CD4-positive, alpha-beta memory T cell (primary cell): ENCODE measurements around the gene HIRA. TPM values are rescaled to one million over a fixed set of nuclear protein-coding genes. Genes with fewer than 3 reads are reported as not detected.
"Not testable (repeated sequence)": the region's sequence is repeated elsewhere in the genome, so short reads cannot be mapped to it uniquely, and the experiment has no call there.

Experiments
- CTCF ChIA-PET: fragments of 350-600 bp; sonication (Branson Sonifier 250); formaldehyde crosslinking; loops from one replicate; lab custom pipeline; 2021; ENCODE audit warnings: inconsistent platforms; ENCODE audit not compliant: partially characterized antibody; lab: Charles Lee
- POLR2A ChIA-PET: fragments of 350-600 bp; sonication (Branson Sonifier 250); formaldehyde crosslinking; loops from one replicate; lab custom pipeline; 2021; ENCODE audit not compliant: partially characterized antibody; lab: Charles Lee
- DNase-seq, 5 donors: peaks; one replicate each; pipeline versions ENCODE4 v3.0.0 to v3.0.0-alpha.2; 2020 to 2022; ENCODE audit warnings: mixed read lengths in 1 of 5
- H3K27ac ChIP-seq: one replicate; pipeline ENCODE4 v1.7.0; 2013; ENCODE audit warnings: low read depth, low read length
- H3K27me3 ChIP-seq: 2 replicates; pipeline ENCODE4 v1.7.0; 2013; ENCODE audit warnings: mild to moderate bottlenecking, low read length, moderate library complexity; ENCODE audit not compliant: insufficient read depth
- H3K36me3 ChIP-seq: 2 replicates; pipeline ENCODE4 v1.7.0; 2013; ENCODE audit warnings: mild to moderate bottlenecking, low read length, moderate library complexity; ENCODE audit not compliant: insufficient read depth
- H3K4me1 ChIP-seq: 2 replicates; pipeline ENCODE4 v1.7.0; 2013; ENCODE audit warnings: mild to moderate bottlenecking, low read length, moderate library complexity; ENCODE audit not compliant: insufficient read depth
- H3K4me3 ChIP-seq, 2 donors: one replicate each; pipeline ENCODE4 v1.7.0; 2013; ENCODE audit warnings: low read length in 2 of 2, mild to moderate bottlenecking in 1 of 2
- H3K9me3 ChIP-seq, 2 donors: one replicate each; pipeline ENCODE4 v1.7.0; 2013; ENCODE audit warnings: low read length in 2 of 2, control low read depth in 1 of 2; ENCODE audit not compliant: control insufficient read depth in 1 of 2
- H3K27ac Mint-ChIP-seq, 7 donors: one replicate each; pipeline ENCODE4 v1.8.0; 2020 to 2021; ENCODE audit warnings: mixed read lengths in 7 of 7, mild to moderate bottlenecking in 6 of 7, inconsistent platforms in 3 of 7, moderate library complexity in 3 of 7
- H3K27me3 Mint-ChIP-seq, 2 donors: one replicate each; pipeline ENCODE4 v1.8.0; 2020 to 2021; ENCODE audit warnings: mixed read lengths in 2 of 2
- H3K36me3 Mint-ChIP-seq, 2 donors: one replicate each; pipeline ENCODE4 v1.8.0; 2020 to 2021; ENCODE audit warnings: mixed read lengths in 2 of 2, inconsistent platforms in 1 of 2, mild to moderate bottlenecking in 1 of 2
- H3K4me1 Mint-ChIP-seq, 4 donors: one replicate each; pipeline ENCODE4 v1.8.0; 2020 to 2021; ENCODE audit warnings: mixed read lengths in 4 of 4, mild to moderate bottlenecking in 1 of 4
- H3K4me3 Mint-ChIP-seq, 8 donors: one replicate each; pipeline ENCODE4 v1.8.0; 2020 to 2021; ENCODE audit warnings: mixed read lengths in 8 of 8, mild to moderate bottlenecking in 7 of 8, moderate library complexity in 6 of 8, inconsistent platforms in 3 of 8
- H3K9me3 Mint-ChIP-seq, 8 donors: one replicate each; pipeline ENCODE4 v1.8.0; 2020 to 2021; ENCODE audit warnings: mixed read lengths in 8 of 8, mild to moderate bottlenecking in 5 of 8, inconsistent platforms in 3 of 8, moderate library complexity in 1 of 8
- intact Hi-C: fragments of 100-400 bp; cut with micrococcal nuclease; formaldehyde crosslinking; loops from one replicate; pipeline ENCODE4 v1.15.1; 2023
- polyA plus RNA-seq, 2 donors: library from polyadenylated mRNA; unstranded; fragments of 300-500 nt; fragmentation: Illumina TruSeq; gene quantifications; one replicate each; pipeline ENCODE4 v1.2.3, GENCODE V29; 2021
- total RNA-seq, 2 experiments: library from RNA; stranded (reverse); gene quantifications; one replicate each; pipeline ENCODE4 v1.2.3, GENCODE V29; 2021

The HIRA gene
- total and polyA plus RNA-seq, 4 experiments from 2014 or later = 1.4 to 30.8 (median 17.6) TPM

GRCh38 chr22:19367763-19368367 is 63.7 kb downstream of the HIRA start:
- no peaks in the 10 kb centered on the region for H3K9me3 Mint-ChIP-seq
- no peak for DNase-seq
- H3K4me1 Mint-ChIP-seq = peaks cover 0 to 2% (median 0%) of the 10 kb centered on the region in 4 donors
- ChIA-PET POLR2A (no interaction called here), CTCF (no interaction called here)
- Histone ChIP-seq H3K4me1 (no peaks in the 10 kb centered on the region), H3K27me3 (no peaks in the 10 kb centered on the region), H3K36me3 (peaks cover 19% of the 10 kb centered on the region), H3K27ac (no peak overlapping the region), H3K9me3 (no peaks in the 10 kb centered on the region), H3K4me3 (no peak overlapping the region)
- intact Hi-C loops = no loop called here
- peaks cover 28 to 60% of the 10 kb centered on the region in 2 donors for H3K36me3 Mint-ChIP-seq
- peak overlapping the region in 3 of 7 donors; percentile 3 to 41 (median 16) for H3K27ac Mint-ChIP-seq
- no peak overlapping the region for H3K4me3 Mint-ChIP-seq
- H3K27me3 Mint-ChIP-seq = no peaks in the 10 kb centered on the region

- H3K4me3 ChIP-seq, H3K27ac ChIP-seq, H3K9me3 Mint-ChIP-seq, H3K4me1 ChIP-seq, CTCF ChIA-PET, H3K27me3 Mint-ChIP-seq, intact Hi-C loops, H3K4me1 Mint-ChIP-seq, POLR2A ChIA-PET, H3K4me3 Mint-ChIP-seq, H3K9me3 ChIP-seq, DNase-seq, H3K27me3 ChIP-seq: not testable (repeated sequence)
- Mint-ChIP-seq H3K36me3 (peaks cover 42 to 70% of the 10 kb centered on the region in 2 donors), H3K27ac (peak overlapping the region in 1 of 7 donors; percentile 55)
- H3K36me3 ChIP-seq = peaks cover 37% of the 10 kb centered on the region
Measured at GRCh38 chr22:19363541-19363940, 68.0 kb downstream of the HIRA start.

- no peaks in the 10 kb centered on the region for H3K27me3 Mint-ChIP-seq
- Histone ChIP-seq H3K9me3 (no peaks in the 10 kb centered on the region), H3K27ac (no peak overlapping the region), H3K4me1 (no peaks in the 10 kb centered on the region), H3K27me3 (no peaks in the 10 kb centered on the region), H3K36me3 (peaks cover 53% of the 10 kb centered on the region), H3K4me3 (no peak overlapping the region)
- H3K36me3 Mint-ChIP-seq = peaks cover 43 to 76% of the 10 kb centered on the region in 2 donors
- intact Hi-C loops = no loop called here
- DNase-seq = no peak
- H3K9me3 Mint-ChIP-seq = no peaks in the 10 kb centered on the region
- H3K27ac Mint-ChIP-seq = no peak overlapping the region
- CTCF ChIA-PET = no interaction called here
- H3K4me1 Mint-ChIP-seq = peaks cover 0 to 2% (median 0%) of the 10 kb centered on the region in 4 donors
- POLR2A ChIA-PET = no interaction called here
- no peak overlapping the region for H3K4me3 Mint-ChIP-seq
Measured at GRCh38 chr22:19361501-19362103, 69.9 kb downstream of the HIRA start.

- peak overlapping the region in 2 of 7 donors; percentile 5 to 25 for H3K27ac Mint-ChIP-seq
- intact Hi-C loops = no loop called here
- no peaks in the 10 kb centered on the region for H3K4me1 ChIP-seq
- H3K9me3 Mint-ChIP-seq = no peaks in the 10 kb centered on the region
- H3K4me3 ChIP-seq = no peak overlapping the region
- no peaks in the 10 kb centered on the region for H3K27me3 ChIP-seq
- H3K9me3 ChIP-seq = no peaks in the 10 kb centered on the region
- H3K27ac ChIP-seq = no peak overlapping the region
- peaks cover 59% of the 10 kb centered on the region for H3K36me3 ChIP-seq
- H3K4me3 Mint-ChIP-seq = no peak overlapping the region
- no peaks in the 10 kb centered on the region for H3K27me3 Mint-ChIP-seq
- peaks cover 43 to 77% of the 10 kb centered on the region in 2 donors for H3K36me3 Mint-ChIP-seq
- DNase-seq = no peak
- ChIA-PET POLR2A (no interaction called here), CTCF (no interaction called here)
- no peaks in the 10 kb centered on the region for H3K4me1 Mint-ChIP-seq
Measured at GRCh38 chr22:19360862-19361261, 70.7 kb downstream of the HIRA start.

- no peaks in the 10 kb centered on the region for H3K27me3 Mint-ChIP-seq
- H3K27me3 ChIP-seq = no peaks in the 10 kb centered on the region
- H3K4me3 ChIP-seq = no peak overlapping the region
- intact Hi-C loops = no loop called here
- no peak overlapping the region for H3K4me3 Mint-ChIP-seq
- H3K9me3 ChIP-seq = no peaks in the 10 kb centered on the region
- no peaks in the 10 kb centered on the region for H3K9me3 Mint-ChIP-seq
- no peak overlapping the region for H3K27ac Mint-ChIP-seq
- no peak for DNase-seq
- ChIA-PET CTCF (no interaction called here), POLR2A (no interaction called here)
- peaks cover 64% of the 10 kb centered on the region for H3K36me3 ChIP-seq
- H3K36me3 Mint-ChIP-seq = peaks cover 46 to 79% of the 10 kb centered on the region in 2 donors
- no peaks in the 10 kb centered on the region for H3K4me1 Mint-ChIP-seq
- no peaks in the 10 kb centered on the region for H3K4me1 ChIP-seq
- no peak overlapping the region for H3K27ac ChIP-seq
Measured at GRCh38 chr22:19360300-19360792, 71.2 kb downstream of the HIRA start.

GRCh38 chr22:19359554-19360299 is 71.8 kb downstream of the HIRA start:
- H3K27me3 ChIP-seq = no peaks in the 10 kb centered on the region
- H3K9me3 ChIP-seq = no peaks in the 10 kb centered on the region
- H3K36me3 ChIP-seq = peaks cover 70% of the 10 kb centered on the region
- H3K9me3 Mint-ChIP-seq = no peaks in the 10 kb centered on the region
- DNase-seq = no peak
- H3K27me3 Mint-ChIP-seq = no peaks in the 10 kb centered on the region
- H3K27ac ChIP-seq = no peak overlapping the region
- intact Hi-C loops = no loop called here
- no peaks in the 10 kb centered on the region for H3K4me1 Mint-ChIP-seq
- no peaks in the 10 kb centered on the region for H3K4me1 ChIP-seq
- H3K36me3 Mint-ChIP-seq = peaks cover 46 to 81% of the 10 kb centered on the region in 2 donors
- H3K27ac Mint-ChIP-seq = no peak overlapping the region
- POLR2A ChIA-PET = no interaction called here
- CTCF ChIA-PET = no interaction called here
- no peak overlapping the region for H3K4me3 Mint-ChIP-seq
- no peak overlapping the region for H3K4me3 ChIP-seq
